Lung microvascular endothelial cell (primary cell): ENCODE results near the gene SP110. TPM values are rescaled to one million over a fixed set of nuclear protein-coding genes. Genes with fewer than 3 reads are reported as not detected.
"Not testable (repeated sequence)": the region's sequence is repeated elsewhere in the genome, so short reads cannot be mapped to it uniquely, and the experiment has no call there.

ENCODE experiments used
- DNase-seq, 2 donors: peaks; one replicate each; pipeline versions ENCODE4 v3.0.0 to v3.0.0-alpha.2; 2010; ENCODE audit warnings: low read depth in 2 of 2
- total RNA-seq: library from RNA; depleted of rRNA; stranded (reverse); fragments of >200 nt; gene quantifications from 2 replicates; pipeline ENCODE4 v1.2.1, GENCODE V29; 2014

Gene SP110
- total RNA-seq, 1 donor from 2014 or later, result 2.2 TPM

GRCh38 chr2:230127195-230127594, 92.6 kb downstream of the SP110 start:
- no peak for DNase-seq

DNA sequence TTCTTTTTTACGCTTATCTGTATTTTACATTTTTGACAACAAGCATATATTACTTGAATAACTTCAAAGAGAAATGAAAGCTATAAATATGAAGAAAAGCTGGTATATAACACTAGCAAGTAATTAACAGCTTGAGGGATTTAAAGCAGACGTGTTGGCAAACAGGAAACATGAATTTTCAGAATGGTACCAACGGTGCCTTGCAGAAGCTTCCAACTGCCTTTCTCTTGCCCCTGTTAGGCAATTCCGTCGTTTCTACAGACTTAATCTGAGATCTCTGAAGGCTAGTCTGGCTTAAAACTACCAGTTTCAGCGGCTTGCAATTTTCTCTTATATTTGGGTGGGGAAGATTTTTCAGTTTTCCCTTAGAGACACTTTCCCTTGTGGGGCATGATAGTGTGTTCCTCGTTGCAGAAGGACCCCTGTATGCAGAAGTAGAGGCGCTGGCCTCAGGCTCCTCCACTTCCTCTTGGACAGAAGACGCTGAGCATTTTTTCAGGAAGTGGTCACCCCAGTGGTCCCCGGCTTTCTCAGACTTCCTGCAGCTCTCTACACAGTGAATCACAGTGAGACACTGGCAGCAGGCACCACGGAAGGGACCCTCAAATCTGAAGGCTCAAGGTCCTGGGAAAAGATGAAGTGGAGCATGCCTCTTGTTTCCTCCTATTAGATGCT, 94.9 kb downstream of the SP110 start:
- DNase-seq, result no peak

DNA sequence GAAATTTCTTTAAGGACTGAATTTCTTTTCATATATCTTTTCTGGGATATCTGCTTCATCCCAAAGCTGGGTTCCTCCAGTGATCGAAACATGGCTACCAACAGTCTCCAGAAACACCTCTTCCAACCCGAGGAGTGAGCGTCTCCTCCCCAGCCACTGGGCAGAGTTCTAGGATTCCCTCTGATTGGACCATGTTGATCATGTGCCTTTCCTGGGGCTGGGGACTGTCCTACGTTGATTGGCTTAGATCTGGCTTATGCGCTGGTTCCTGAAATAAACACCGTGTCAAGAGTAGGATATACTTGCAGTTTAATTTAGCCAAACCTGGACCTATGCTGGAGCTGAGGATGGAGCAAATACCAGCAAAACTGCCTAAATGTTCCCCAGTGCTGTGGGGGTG, 95.5 kb downstream of the SP110 start:
- DNase-seq, result no peak

GRCh38 chr2:230120376-230120775, 99.4 kb downstream of the SP110 start:
- DNase-seq, result not testable (repeated sequence)

- not testable (repeated sequence) for DNase-seq
These were observed 100.0 kb downstream of the SP110 start for GRCh38 chr2:230119827-230120226.

Other genes with a start within 250 kb of the SP110 start
- gene SLC16A14, start 151.1 kb downstream of the SP110 start, total RNA-seq, result under 0.01 TPM in 2 replicates
- not detected in 2 replicates for gene SP140, start 5.8 kb upstream of the SP110 start, total RNA-seq
- gene SP140L, start 107.2 kb upstream of the SP110 start, total RNA-seq, result 5.0 and 6.3 TPM in 2 replicates
- 64.9 and 77.8 TPM in 2 replicates for gene SP100, start 196.2 kb upstream of the SP110 start, total RNA-seq